ENCODE results near the gene PHLPP1.

The PHLPP1 gene

GRCh38 chr18:63001861-63002260 lies 286.5 kb downstream of the PHLPP1 start:
- Histone ChIP-seq H3K79me2 (ENCODE audit: insufficient read depth, low read depth) (no peaks in the 10 kb centered on the region), H2AFZ (ENCODE audit: low read depth) (no peak overlapping the region), H3K36me3 (ENCODE audit: insufficient read depth) (no peaks in the 10 kb centered on the region), H3K9ac (no peak overlapping the region), H3K4me1 (ENCODE audit: low read depth, poor library complexity, severe bottlenecking) (no peaks in the 10 kb centered on the region), H3K27me3 (ENCODE audit: insufficient read depth, low read depth) (no peaks in the 10 kb centered on the region), H4K20me1 (ENCODE audit: insufficient read depth) (no peaks in the 10 kb centered on the region), H3K27ac (no peak overlapping the region), H3K4me3 (IDR thresholded peaks at IDR 0.05; ENCODE audit: insufficient read depth, low read depth, low read length) (no peak overlapping the region), H3K4me2 (no peak overlapping the region)
- no peak for TF ChIP-seq CTCF (conservative IDR thresholded peaks at IDR 0.05; ENCODE audit: low read depth, low read length)

GRCh38 chr18:63002305-63002704 lies 287.0 kb downstream of the PHLPP1 start:
- no peak overlapping the region for H3K4me2 ChIP-seq
- H3K79me2 ChIP-seq (ENCODE audit: insufficient read depth, low read depth), result no peaks in the 10 kb centered on the region
- H3K4me1 ChIP-seq (ENCODE audit: low read depth, poor library complexity, severe bottlenecking), result no peaks in the 10 kb centered on the region
- H3K4me3 ChIP-seq (IDR thresholded peaks at IDR 0.05; ENCODE audit: insufficient read depth, low read depth, low read length), result no peak overlapping the region
- H3K27ac ChIP-seq, result no peak overlapping the region
- no peaks in the 10 kb centered on the region for H4K20me1 ChIP-seq (ENCODE audit: insufficient read depth)
- H3K36me3 ChIP-seq (ENCODE audit: insufficient read depth), result no peaks in the 10 kb centered on the region
- H3K9ac ChIP-seq, result no peak overlapping the region
- no peak for TF ChIP-seq CTCF (conservative IDR thresholded peaks at IDR 0.05; ENCODE audit: low read depth, low read length)
- no peaks in the 10 kb centered on the region for H3K27me3 ChIP-seq (ENCODE audit: insufficient read depth, low read depth)
- H2AFZ ChIP-seq (ENCODE audit: low read depth), result no peak overlapping the region

- Histone ChIP-seq H3K27me3 (ENCODE audit: insufficient read depth, low read depth) (no peaks in the 10 kb centered on the region), H3K36me3 (ENCODE audit: insufficient read depth) (no peaks in the 10 kb centered on the region), H3K4me2 (no peak overlapping the region), H2AFZ (ENCODE audit: low read depth) (no peak overlapping the region), H4K20me1 (ENCODE audit: insufficient read depth) (no peaks in the 10 kb centered on the region), H3K4me1 (ENCODE audit: low read depth, poor library complexity, severe bottlenecking) (no peaks in the 10 kb centered on the region), H3K27ac (no peak overlapping the region), H3K79me2 (ENCODE audit: insufficient read depth, low read depth) (no peaks in the 10 kb centered on the region), H3K4me3 (IDR thresholded peaks at IDR 0.05; ENCODE audit: insufficient read depth, low read depth, low read length) (no peak overlapping the region), H3K9ac (no peak overlapping the region)
- no peak for TF ChIP-seq CTCF (conservative IDR thresholded peaks at IDR 0.05; ENCODE audit: low read depth, low read length)
Measured at GRCh38 chr18:63002803-63003445, 287.6 kb downstream of the PHLPP1 start.

- no peak overlapping the region for H3K9ac ChIP-seq
- no peaks in the 10 kb centered on the region for H3K79me2 ChIP-seq (ENCODE audit: insufficient read depth, low read depth)
- no peak overlapping the region for H2AFZ ChIP-seq (ENCODE audit: low read depth)
- no peaks in the 10 kb centered on the region for H3K36me3 ChIP-seq (ENCODE audit: insufficient read depth)
- H3K4me1 ChIP-seq (ENCODE audit: low read depth, poor library complexity, severe bottlenecking), result no peaks in the 10 kb centered on the region
- TF ChIP-seq CTCF (conservative IDR thresholded peaks at IDR 0.05; ENCODE audit: low read depth, low read length), result no peak
- no peak overlapping the region for H3K4me2 ChIP-seq
- H3K27ac ChIP-seq, result no peak overlapping the region
- H4K20me1 ChIP-seq (ENCODE audit: insufficient read depth), result no peaks in the 10 kb centered on the region
- H3K4me3 ChIP-seq (IDR thresholded peaks at IDR 0.05; ENCODE audit: insufficient read depth, low read depth, low read length), result no peak overlapping the region
- H3K27me3 ChIP-seq (ENCODE audit: insufficient read depth, low read depth), result no peaks in the 10 kb centered on the region
Measured at GRCh38 chr18:63003899-63004298, 288.6 kb downstream of the PHLPP1 start.

Measured in KMS-11 (cell line).